ENCODE results near the gene AFTPH.

DNA sequence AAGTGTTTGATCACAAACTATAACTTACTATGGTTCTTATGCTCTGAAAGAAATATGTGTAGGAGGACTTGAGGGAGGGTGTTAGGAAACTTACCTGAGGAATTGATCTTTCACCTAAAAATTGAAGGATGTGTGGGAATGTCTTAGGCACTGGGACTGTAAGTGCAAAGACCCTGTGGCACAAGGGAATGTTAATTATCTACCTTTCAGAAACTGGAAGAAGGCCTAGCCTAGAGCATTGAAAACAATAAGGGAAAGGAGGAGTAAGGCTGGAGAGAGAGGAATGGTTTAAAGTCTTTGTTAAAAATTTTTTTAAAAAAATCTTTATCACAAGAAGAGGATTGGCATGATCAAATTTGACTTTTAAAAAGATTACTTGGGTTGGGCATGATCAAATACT is 7.9 kb downstream of the AFTPH start:
- TF ChIP-seq, protein P1, sequence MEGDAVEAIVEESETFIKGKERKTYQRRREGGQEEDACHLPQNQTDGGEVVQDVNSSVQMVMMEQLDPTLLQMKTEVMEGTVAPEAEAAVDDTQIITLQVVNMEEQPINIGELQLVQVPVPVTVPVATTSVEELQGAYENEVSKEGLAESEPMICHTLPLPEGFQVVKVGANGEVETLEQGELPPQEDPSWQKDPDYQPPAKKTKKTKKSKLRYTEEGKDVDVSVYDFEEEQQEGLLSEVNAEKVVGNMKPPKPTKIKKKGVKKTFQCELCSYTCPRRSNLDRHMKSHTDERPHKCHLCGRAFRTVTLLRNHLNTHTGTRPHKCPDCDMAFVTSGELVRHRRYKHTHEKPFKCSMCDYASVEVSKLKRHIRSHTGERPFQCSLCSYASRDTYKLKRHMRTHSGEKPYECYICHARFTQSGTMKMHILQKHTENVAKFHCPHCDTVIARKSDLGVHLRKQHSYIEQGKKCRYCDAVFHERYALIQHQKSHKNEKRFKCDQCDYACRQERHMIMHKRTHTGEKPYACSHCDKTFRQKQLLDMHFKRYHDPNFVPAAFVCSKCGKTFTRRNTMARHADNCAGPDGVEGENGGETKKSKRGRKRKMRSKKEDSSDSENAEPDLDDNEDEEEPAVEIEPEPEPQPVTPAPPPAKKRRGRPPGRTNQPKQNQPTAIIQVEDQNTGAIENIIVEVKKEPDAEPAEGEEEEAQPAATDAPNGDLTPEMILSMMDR (IDR thresholded peaks at IDR 0.05; ENCODE audit: low read depth, low read length, poor library complexity, severe bottlenecking): no peak
- TF ChIP-seq EZH2phosphoT487 (IDR thresholded peaks at IDR 0.05; ENCODE audit: borderline replicate concordance, low read length): no peak
